Calu3 (cell line): ENCODE data around the gene PFN2. TPM values are rescaled to one million over a fixed set of nuclear protein-coding genes. Genes with fewer than 3 reads are reported as not detected.

ENCODE experiments used
- BruUV-seq: library from RNA; stranded (reverse); fragments of 400-500 nt; replicated peaks from 2 replicates; lab custom pipeline; 2021; lab: Mats Ljungman, UMichigan
- CTCF ChIA-PET: fragments of 300-600 bp; sonication (Branson Sonifier 250); formaldehyde crosslinking; loops from one replicate; lab custom pipeline; 2022; ENCODE audit warnings: antibody characterized with exemption; lab: Charles Lee
- DNase-seq: peaks from one replicate; pipeline ENCODE4 v3.0.0; 2022
- H3K27ac Mint-ChIP-seq: one replicate; pipeline ENCODE4 v1.8.0; 2022; ENCODE audit warnings: mixed read lengths; ENCODE audit not compliant: unreplicated experiment
- H3K27me3 Mint-ChIP-seq: one replicate; pipeline ENCODE4 v1.8.0; 2022; ENCODE audit warnings: mixed read lengths; ENCODE audit not compliant: unreplicated experiment
- H3K36me3 Mint-ChIP-seq: one replicate; pipeline ENCODE4 v1.8.0; 2022; ENCODE audit warnings: mild to moderate bottlenecking, moderate library complexity, mixed read lengths; ENCODE audit not compliant: insufficient read depth, unreplicated experiment
- H3K4me1 Mint-ChIP-seq: one replicate; pipeline ENCODE4 v1.8.0; 2022; ENCODE audit warnings: mild to moderate bottlenecking, low read depth, mixed read lengths; ENCODE audit not compliant: unreplicated experiment
- H3K4me3 Mint-ChIP-seq: one replicate; pipeline ENCODE4 v1.8.0; 2022; ENCODE audit warnings: mild to moderate bottlenecking, low read depth, moderate library complexity, mixed read lengths; ENCODE audit not compliant: unreplicated experiment
- H3K9me3 Mint-ChIP-seq: one replicate; pipeline ENCODE4 v1.8.0; 2022; ENCODE audit warnings: low read depth, mixed read lengths; ENCODE audit not compliant: unreplicated experiment
- intact Hi-C: fragments of 100-400 bp; cut with micrococcal nuclease; formaldehyde crosslinking; loops from one replicate; pipeline ENCODE4 v1.10.0; 2022; ENCODE audit not compliant: unreplicated experiment
- total RNA-seq: library from RNA; stranded (reverse); gene quantifications from 2 replicates; pipeline ENCODE4 v1.2.3, GENCODE V29; 2022
- TF ChIP-seq, protein P1 (sequence below): fragments of 200-600 bp; IDR thresholded peaks from one replicate; pipeline ENCODE4 v1.8.0; 2022; ENCODE audit warnings: antibody characterized with exemption; ENCODE audit not compliant: unreplicated experiment

PFN2 gene
- total RNA-seq, 1 experiment from 2014 or later: 225 TPM

DNA sequence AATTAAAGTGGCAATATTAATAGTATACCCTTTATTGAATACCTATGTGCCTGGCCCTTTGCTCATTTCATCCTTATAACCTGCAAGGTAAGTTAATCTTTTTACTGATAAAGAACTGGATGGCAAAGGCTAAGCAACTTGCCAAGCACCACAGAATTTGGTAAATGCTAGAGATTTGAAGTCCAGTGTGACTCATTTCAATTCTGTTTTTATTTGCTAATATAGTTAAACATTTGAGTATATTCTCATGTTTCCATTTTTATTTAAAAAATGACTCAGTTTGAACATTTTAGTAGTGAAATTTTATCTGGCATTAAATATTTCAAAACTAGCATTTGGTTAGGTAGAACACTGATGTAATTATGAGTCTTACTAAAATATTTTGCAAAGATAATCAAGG lies 11.3 kb downstream of the PFN2 start:
- intact Hi-C loops: no loop called here
- Mint-ChIP-seq H3K9me3 (no peaks in the 10 kb centered on the region), H3K27me3 (no peaks in the 10 kb centered on the region), H3K36me3 (peaks cover 35% of the 10 kb centered on the region), H3K27ac (no peak overlapping the region), H3K4me1 (peaks cover 30% of the 10 kb centered on the region), H3K4me3 (no peak overlapping the region)
- CTCF ChIA-PET: interaction anchor here (0.6 kb wide), 1 partner anchor 103 kb away, joined by 5 read pairs; no protein-coding TSS in a partner anchor
- BruUV-seq: no TSS peak
- no peak for DNase-seq
- TF ChIP-seq, protein P1, sequence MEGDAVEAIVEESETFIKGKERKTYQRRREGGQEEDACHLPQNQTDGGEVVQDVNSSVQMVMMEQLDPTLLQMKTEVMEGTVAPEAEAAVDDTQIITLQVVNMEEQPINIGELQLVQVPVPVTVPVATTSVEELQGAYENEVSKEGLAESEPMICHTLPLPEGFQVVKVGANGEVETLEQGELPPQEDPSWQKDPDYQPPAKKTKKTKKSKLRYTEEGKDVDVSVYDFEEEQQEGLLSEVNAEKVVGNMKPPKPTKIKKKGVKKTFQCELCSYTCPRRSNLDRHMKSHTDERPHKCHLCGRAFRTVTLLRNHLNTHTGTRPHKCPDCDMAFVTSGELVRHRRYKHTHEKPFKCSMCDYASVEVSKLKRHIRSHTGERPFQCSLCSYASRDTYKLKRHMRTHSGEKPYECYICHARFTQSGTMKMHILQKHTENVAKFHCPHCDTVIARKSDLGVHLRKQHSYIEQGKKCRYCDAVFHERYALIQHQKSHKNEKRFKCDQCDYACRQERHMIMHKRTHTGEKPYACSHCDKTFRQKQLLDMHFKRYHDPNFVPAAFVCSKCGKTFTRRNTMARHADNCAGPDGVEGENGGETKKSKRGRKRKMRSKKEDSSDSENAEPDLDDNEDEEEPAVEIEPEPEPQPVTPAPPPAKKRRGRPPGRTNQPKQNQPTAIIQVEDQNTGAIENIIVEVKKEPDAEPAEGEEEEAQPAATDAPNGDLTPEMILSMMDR: no peak

DNA sequence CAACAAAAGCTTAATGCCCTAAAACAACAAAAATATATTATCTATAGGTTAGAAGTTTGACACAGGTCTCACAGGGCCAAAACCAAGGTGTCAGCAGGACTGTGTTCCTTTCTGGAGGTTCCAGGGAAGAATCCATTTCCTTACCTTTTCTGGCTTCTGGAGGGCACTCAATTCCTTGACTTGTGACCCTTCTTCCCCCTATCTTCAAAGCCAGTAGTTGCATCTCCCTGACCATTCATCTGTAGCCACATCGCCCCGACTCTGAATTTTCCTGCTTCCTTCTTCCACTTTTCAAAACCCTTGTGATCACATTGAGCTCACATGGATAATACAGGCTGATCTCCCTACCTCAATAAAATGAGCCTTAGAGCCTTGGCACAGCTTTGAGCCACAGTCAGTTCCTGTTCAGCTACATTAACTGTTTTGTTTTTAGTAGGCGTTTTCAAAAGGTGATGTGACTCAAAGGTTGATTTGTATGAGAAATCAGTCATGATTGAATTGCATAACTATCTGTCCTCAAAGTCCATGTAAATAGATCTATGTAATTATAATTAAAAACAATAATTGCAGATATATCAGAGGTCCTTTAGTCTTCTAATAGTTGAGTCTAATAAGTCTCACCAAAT lies 12.4 kb downstream of the PFN2 start:
- CTCF ChIA-PET: interaction anchor here (1.6 kb wide), 1 partner anchor 12 kb away, joined by 3 read pairs; no protein-coding TSS in a partner anchor
- intact Hi-C loops: no loop called here
- no peaks in the 10 kb centered on the region for H3K27me3 Mint-ChIP-seq
- DNase-seq: no peak
- H3K9me3 Mint-ChIP-seq: no peaks in the 10 kb centered on the region
- peak overlapping the region; percentile 5 for H3K27ac Mint-ChIP-seq
- TF ChIP-seq, protein P1: no peak
- no peak overlapping the region for H3K4me3 Mint-ChIP-seq
- BruUV-seq: no TSS peak
- peaks cover 18% of the 10 kb centered on the region for H3K4me1 Mint-ChIP-seq
- H3K36me3 Mint-ChIP-seq: peaks cover 26% of the 10 kb centered on the region

DNA sequence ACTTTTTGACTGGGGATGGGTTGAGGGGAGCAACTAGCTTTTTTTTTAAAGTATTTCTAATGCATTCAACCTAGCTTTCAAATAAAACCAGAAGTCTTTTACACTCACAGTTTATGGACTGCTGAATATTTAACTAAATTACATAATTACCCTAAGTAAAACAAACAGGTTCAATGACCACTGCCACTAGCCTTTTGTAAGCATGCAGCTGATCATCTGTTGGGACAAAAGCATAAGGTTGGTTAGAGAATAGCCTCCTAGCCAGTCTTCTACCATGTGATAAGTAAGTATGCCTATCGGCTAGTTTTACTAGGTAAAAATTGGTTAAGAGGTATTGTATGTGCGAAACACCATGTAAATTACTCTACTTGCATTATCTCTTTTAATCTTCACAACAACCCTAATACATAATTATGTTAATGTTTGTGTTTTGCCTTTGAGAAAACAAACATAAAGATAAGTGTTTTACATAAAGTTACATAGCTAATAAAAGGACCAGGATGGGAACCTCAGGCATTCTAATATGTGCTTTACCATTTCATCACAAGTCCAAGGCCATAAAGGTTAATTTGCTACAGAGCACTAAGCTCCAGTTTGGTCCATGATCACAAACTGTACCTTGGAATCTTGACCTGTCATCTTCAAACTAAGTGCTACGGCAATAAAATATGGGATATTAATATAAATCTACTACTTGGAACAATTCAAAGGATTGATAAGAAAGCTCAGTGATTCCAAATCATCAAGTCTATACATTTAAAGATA lies 13.2 kb downstream of the PFN2 start:
- H3K27ac Mint-ChIP-seq: no peak overlapping the region
- no peaks in the 10 kb centered on the region for H3K27me3 Mint-ChIP-seq
- H3K9me3 Mint-ChIP-seq: no peaks in the 10 kb centered on the region
- CTCF ChIA-PET: interaction anchor here (1.6 kb wide), 1 partner anchor 11 kb away, joined by 3 read pairs; no protein-coding TSS in a partner anchor
- H3K4me1 Mint-ChIP-seq: peaks cover 17% of the 10 kb centered on the region
- no peak overlapping the region for H3K4me3 Mint-ChIP-seq
- intact Hi-C loops: no loop called here
- TF ChIP-seq, protein P1: no peak
- DNase-seq: no peak
- H3K36me3 Mint-ChIP-seq: peaks cover 26% of the 10 kb centered on the region
- BruUV-seq: no TSS peak

DNA sequence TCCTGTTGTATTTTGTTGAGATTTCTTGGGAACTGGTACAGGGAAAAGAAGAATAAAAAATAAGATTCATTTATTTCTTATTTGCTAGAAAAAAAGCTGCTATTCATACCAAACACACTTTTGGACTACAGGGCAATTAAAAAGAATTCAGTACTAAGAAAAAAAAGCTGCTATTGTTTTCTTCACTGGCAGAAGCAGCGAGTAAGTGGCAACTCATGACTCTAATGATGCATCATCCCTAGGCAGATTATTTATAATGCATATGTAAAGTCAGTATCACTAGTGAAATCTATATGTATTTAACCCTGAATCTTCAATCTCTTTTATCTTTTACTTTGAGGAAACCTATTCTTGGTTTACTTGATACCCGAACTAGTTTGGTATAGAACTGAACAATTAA lies 15.2 kb downstream of the PFN2 start:
- no peak overlapping the region for H3K27ac Mint-ChIP-seq
- intact Hi-C loops: no loop called here
- no peaks in the 10 kb centered on the region for H3K9me3 Mint-ChIP-seq
- BruUV-seq: no TSS peak
- no peak overlapping the region for H3K4me3 Mint-ChIP-seq
- peaks cover 16% of the 10 kb centered on the region for H3K36me3 Mint-ChIP-seq
- H3K4me1 Mint-ChIP-seq: peaks cover 17% of the 10 kb centered on the region
- TF ChIP-seq, protein P1: no peak
- DNase-seq: no peak
- no peaks in the 10 kb centered on the region for H3K27me3 Mint-ChIP-seq
- CTCF ChIA-PET: no interaction called here
